ENCODE results near the gene FGFR1OP2.
"Not testable (repeated sequence)": the region's sequence is repeated elsewhere in the genome, so short reads cannot be mapped to it uniquely, and the experiment has no call there.

The FGFR1OP2 gene

DNA sequence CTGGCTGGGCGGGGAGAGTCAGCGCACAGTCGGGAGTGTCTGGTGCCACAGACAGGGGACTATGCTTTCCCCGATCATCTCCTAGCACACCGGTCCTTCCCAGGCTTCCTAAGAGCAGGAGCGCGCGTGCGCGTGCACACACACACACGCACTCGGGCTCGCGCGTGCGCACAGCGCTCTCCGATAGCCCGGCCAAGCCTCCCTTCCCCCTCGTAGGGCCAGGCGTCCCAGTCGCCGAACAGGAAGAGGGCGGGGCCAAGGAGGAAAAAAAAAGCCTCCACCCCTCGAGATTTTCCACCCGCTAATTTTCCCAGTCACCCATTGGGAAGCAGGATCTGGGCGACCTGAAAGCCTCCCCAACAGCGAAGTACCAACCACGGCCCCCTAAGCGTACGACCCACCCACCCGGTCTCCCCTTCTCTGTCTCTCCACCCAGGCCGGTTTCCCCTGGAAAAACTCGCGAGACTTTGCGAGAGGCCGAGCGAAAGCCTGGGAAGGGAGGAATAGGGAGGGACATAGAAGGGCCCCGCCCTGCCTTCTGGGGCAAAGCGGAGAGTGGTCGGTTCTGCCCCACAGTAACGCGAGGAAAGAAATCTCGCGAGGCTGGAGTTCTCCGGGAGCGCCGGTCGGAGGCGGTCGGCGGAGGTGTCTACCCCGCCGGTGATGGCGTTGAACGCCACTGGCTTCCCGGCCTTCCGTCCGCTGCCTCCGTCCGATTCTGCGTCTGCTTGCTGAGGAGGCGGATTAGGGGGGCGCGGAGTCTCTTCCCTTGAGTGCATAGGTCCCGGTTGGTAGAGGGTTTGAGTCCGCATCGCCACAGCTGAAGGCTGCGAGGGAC, at the start of gene FGFR1OP2, which contains the start of gene INTS13:
Gene FGFR1OP2 (plus strand): TSS at position 608 of the 838 bp plus-strand sequence. CDS start 15,689 bp downstream, outside the sequence.
Gene INTS13 (minus strand): TSS at position 119 of the 838 bp plus-strand sequence. CDS start 1,178 bp downstream, outside the sequence.
- no peaks in the 10 kb centered on the region for H3K27me3 ChIP-seq (ENCODE audit: control insufficient read depth, insufficient read depth, low read length)
- H3K9me3 ChIP-seq (ENCODE audit: control insufficient read depth, insufficient read depth, low read length): no peaks in the 10 kb centered on the region
- H3K36me3 ChIP-seq (ENCODE audit: control insufficient read depth, insufficient read depth, low read length): no peaks in the 10 kb centered on the region
- peak within 1 kb of the TSS; percentile 95 for H3K4me3 ChIP-seq (ENCODE audit: low read depth, low read length)
- peak within 1 kb of the TSS; percentile 70 for H3K9ac ChIP-seq (ENCODE audit: low read depth, low read length)
- peaks cover 6% of the 10 kb centered on the region for H3K4me1 ChIP-seq (ENCODE audit: control insufficient read depth, insufficient read depth, low read length)

- Histone ChIP-seq H3K27me3 (ENCODE audit: control insufficient read depth, insufficient read depth, low read length) (no peaks in the 10 kb centered on the region), H3K4me1 (ENCODE audit: control insufficient read depth, insufficient read depth, low read length) (no peaks in the 10 kb centered on the region), H3K4me3 (ENCODE audit: low read depth, low read length) (no peak overlapping the region), H3K9ac (ENCODE audit: low read depth, low read length) (no peak overlapping the region), H3K36me3 (ENCODE audit: control insufficient read depth, insufficient read depth, low read length) (no peaks in the 10 kb centered on the region), H3K9me3 (ENCODE audit: control insufficient read depth, insufficient read depth, low read length) (no peaks in the 10 kb centered on the region)
Measured at GRCh38 chr12:26890784-26891183, 47.5 kb upstream of the FGFR1OP2 start.

DNA sequence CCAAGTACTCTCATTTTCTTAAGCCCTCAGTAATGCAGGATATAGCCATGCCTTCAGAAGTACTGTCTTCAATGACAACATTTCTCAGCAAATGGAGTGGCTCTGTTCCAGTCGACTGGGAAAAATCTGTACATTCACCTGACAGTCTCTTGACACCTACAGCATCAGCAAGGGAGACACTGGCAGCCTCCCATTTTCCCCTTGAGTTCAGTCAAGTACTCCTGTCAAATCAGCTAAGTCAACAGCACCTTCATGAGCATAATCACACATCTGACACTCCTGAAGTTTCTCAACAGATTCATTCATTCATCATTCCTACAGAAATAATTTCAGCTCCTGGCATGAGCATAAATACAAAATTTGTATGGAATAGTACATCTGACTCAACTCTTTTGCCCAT, 46.6 kb upstream of the FGFR1OP2 start:
- no peaks in the 10 kb centered on the region for H3K27me3 ChIP-seq (ENCODE audit: control insufficient read depth, insufficient read depth, low read length)
- H3K4me1 ChIP-seq (ENCODE audit: control insufficient read depth, insufficient read depth, low read length): no peaks in the 10 kb centered on the region
- H3K9ac ChIP-seq (ENCODE audit: low read depth, low read length): no peak overlapping the region
- no peaks in the 10 kb centered on the region for H3K36me3 ChIP-seq (ENCODE audit: control insufficient read depth, insufficient read depth, low read length)
- H3K9me3 ChIP-seq (ENCODE audit: control insufficient read depth, insufficient read depth, low read length): no peaks in the 10 kb centered on the region
- H3K4me3 ChIP-seq (ENCODE audit: low read depth, low read length): no peak overlapping the region

GRCh38 chr12:26895672-26896071, 42.6 kb upstream of the FGFR1OP2 start:
- Histone ChIP-seq H3K4me1 (ENCODE audit: control insufficient read depth, insufficient read depth, low read length) (no peaks in the 10 kb centered on the region), H3K4me3 (ENCODE audit: low read depth, low read length) (no peak overlapping the region), H3K9ac (ENCODE audit: low read depth, low read length) (no peak overlapping the region), H3K9me3 (ENCODE audit: control insufficient read depth, insufficient read depth, low read length) (no peaks in the 10 kb centered on the region), H3K27me3 (ENCODE audit: control insufficient read depth, insufficient read depth, low read length) (no peaks in the 10 kb centered on the region), H3K36me3 (ENCODE audit: control insufficient read depth, insufficient read depth, low read length) (no peaks in the 10 kb centered on the region)

DNA sequence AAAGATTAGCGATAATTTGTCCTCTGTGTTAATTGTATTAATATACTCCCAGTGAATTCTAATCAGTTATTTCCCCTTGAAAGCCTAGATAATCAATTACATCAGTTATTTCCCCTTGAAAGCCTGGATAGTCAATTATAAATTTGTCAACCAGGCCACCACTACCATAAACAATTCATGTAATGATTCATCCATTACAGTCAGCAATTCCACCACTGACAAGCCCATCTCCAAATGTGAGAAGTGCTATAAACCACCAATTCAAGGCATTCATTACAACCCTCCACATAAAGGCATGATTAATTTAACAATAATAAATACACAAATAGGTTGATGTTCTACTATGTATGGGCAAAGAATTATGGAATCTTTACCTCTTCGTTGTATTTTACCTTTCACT, 41.4 kb upstream of the FGFR1OP2 start:
- no peaks in the 10 kb centered on the region for H3K36me3 ChIP-seq (ENCODE audit: control insufficient read depth, insufficient read depth, low read length)

GRCh38 chr12:26903396-26903795, 34.9 kb upstream of the FGFR1OP2 start:
- not testable (repeated sequence) for H3K9me3 ChIP-seq (ENCODE audit: control insufficient read depth, insufficient read depth, low read length); H3K36me3 ChIP-seq (ENCODE audit: control insufficient read depth, insufficient read depth, low read length); H3K9ac ChIP-seq (ENCODE audit: low read depth, low read length); H3K27me3 ChIP-seq (ENCODE audit: control insufficient read depth, insufficient read depth, low read length); H3K4me1 ChIP-seq (ENCODE audit: control insufficient read depth, insufficient read depth, low read length); H3K4me3 ChIP-seq (ENCODE audit: low read depth, low read length)

More for the DNA sequence above, 41.4 kb upstream of the FGFR1OP2 start:
- no peaks in the 10 kb centered on the region for H3K9me3 ChIP-seq (ENCODE audit: control insufficient read depth, insufficient read depth, low read length)
- H3K27me3 ChIP-seq (ENCODE audit: control insufficient read depth, insufficient read depth, low read length): no peaks in the 10 kb centered on the region
- no peak overlapping the region for H3K9ac ChIP-seq (ENCODE audit: low read depth, low read length)
- H3K4me3 ChIP-seq (ENCODE audit: low read depth, low read length): no peak overlapping the region
- H3K4me1 ChIP-seq (ENCODE audit: control insufficient read depth, insufficient read depth, low read length): no peaks in the 10 kb centered on the region

DNA sequence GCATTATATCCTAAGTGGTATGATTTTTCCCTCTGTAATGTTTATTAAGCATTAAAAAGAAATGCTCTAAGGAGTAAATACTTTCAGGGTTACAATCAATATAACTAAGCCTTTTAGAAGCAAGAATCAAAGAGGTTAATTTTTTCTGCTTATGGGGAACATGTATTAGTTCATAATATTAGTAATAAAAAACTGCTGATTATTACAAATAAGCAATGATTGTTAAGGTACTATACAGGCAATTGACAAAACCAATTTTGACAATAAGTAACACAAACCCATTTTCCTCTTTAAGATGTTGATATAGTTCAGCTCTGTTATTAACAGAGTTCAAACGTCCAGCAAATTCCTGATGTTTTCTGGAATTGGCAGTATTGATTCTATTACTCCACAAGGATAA, 32.2 kb upstream of the FGFR1OP2 start:
- Histone ChIP-seq H3K9me3 (ENCODE audit: control insufficient read depth, insufficient read depth, low read length) (no peaks in the 10 kb centered on the region), H3K27me3 (ENCODE audit: control insufficient read depth, insufficient read depth, low read length) (no peaks in the 10 kb centered on the region), H3K9ac (ENCODE audit: low read depth, low read length) (no peak overlapping the region), H3K4me1 (ENCODE audit: control insufficient read depth, insufficient read depth, low read length) (no peaks in the 10 kb centered on the region), H3K4me3 (ENCODE audit: low read depth, low read length) (no peak overlapping the region), H3K36me3 (ENCODE audit: control insufficient read depth, insufficient read depth, low read length) (peaks cover 3% of the 10 kb centered on the region)

GRCh38 chr12:26906704-26907103, 31.6 kb upstream of the FGFR1OP2 start:
- Histone ChIP-seq H3K4me3 (ENCODE audit: low read depth, low read length) (no peak overlapping the region), H3K9ac (ENCODE audit: low read depth, low read length) (no peak overlapping the region), H3K9me3 (ENCODE audit: control insufficient read depth, insufficient read depth, low read length) (no peaks in the 10 kb centered on the region), H3K4me1 (ENCODE audit: control insufficient read depth, insufficient read depth, low read length) (no peaks in the 10 kb centered on the region), H3K27me3 (ENCODE audit: control insufficient read depth, insufficient read depth, low read length) (no peaks in the 10 kb centered on the region), H3K36me3 (ENCODE audit: control insufficient read depth, insufficient read depth, low read length) (peaks cover 3% of the 10 kb centered on the region)

DNA sequence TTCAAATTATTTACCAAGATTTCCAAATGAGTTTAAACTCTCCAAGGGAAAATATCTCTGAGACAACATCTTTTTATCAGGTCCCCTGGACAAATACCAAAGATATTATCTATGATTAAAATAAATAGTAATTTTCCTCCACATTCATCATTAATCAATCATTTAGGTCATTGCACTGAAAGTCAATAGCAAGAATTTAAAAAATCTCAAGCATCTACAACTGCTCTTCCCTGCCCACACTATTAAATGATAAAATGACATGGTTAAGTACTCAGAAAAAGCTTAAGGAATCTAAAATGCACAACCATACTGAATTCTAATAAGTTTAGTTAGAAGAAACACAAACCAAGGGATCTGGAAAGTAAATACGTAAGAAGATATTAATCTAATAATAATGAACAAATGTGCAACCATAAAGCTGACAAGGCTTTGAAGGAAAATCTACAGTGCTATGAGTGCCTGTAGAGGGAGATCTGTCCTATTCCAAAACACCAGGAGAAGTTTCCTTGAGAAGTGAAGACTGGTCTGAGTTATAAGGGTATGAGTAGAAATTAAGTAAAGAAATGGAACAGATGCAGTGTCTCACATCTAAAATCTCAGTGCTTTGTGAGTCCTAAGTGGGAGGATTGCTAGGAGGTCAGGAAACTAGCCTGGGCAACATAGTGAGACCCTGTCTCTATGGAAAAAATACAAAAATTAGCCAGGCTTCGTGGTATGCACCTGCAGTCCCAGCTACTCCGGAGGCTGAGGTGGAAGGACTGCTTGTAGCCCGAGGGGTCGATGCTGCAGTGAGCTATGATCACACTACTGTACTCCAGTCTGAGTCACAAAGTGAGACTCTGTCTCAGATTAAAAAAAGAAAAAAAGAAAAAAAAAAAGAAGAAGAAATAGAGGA, 19.7 kb upstream of the FGFR1OP2 start:
- Histone ChIP-seq H3K9me3 (ENCODE audit: control insufficient read depth, insufficient read depth, low read length) (no peaks in the 10 kb centered on the region), H3K27me3 (ENCODE audit: control insufficient read depth, insufficient read depth, low read length) (no peaks in the 10 kb centered on the region), H3K36me3 (ENCODE audit: control insufficient read depth, insufficient read depth, low read length) (no peaks in the 10 kb centered on the region), H3K9ac (ENCODE audit: low read depth, low read length) (no peak overlapping the region), H3K4me1 (ENCODE audit: control insufficient read depth, insufficient read depth, low read length) (no peaks in the 10 kb centered on the region), H3K4me3 (ENCODE audit: low read depth, low read length) (no peak overlapping the region)

DNA sequence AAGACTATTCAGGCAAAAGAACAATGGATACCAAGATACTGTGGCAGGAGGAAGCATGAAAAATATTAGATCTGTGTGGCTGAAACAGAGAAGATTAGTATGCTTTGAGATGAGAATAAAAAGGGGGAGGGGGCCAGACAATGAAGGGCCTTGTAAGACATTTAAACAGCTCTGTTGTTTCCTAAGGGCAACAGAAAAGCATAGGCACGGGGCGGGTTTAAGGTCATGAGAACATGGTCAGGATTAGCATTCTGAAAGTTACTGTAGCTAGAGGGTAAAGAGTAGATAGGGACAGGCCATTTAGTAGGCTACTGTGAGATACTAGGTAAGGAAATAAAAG, 19.1 kb upstream of the FGFR1OP2 start:
- Histone ChIP-seq H3K9me3 (ENCODE audit: control insufficient read depth, insufficient read depth, low read length) (no peaks in the 10 kb centered on the region), H3K9ac (ENCODE audit: low read depth, low read length) (no peak overlapping the region), H3K4me3 (ENCODE audit: low read depth, low read length) (no peak overlapping the region), H3K36me3 (ENCODE audit: control insufficient read depth, insufficient read depth, low read length) (no peaks in the 10 kb centered on the region), H3K4me1 (ENCODE audit: control insufficient read depth, insufficient read depth, low read length) (no peaks in the 10 kb centered on the region), H3K27me3 (ENCODE audit: control insufficient read depth, insufficient read depth, low read length) (no peaks in the 10 kb centered on the region)

GRCh38 chr12:26921886-26922285, 16.4 kb upstream of the FGFR1OP2 start:
- H3K36me3 ChIP-seq (ENCODE audit: control insufficient read depth, insufficient read depth, low read length): peaks cover 5% of the 10 kb centered on the region
- no peak overlapping the region for H3K4me3 ChIP-seq (ENCODE audit: low read depth, low read length)
- H3K9ac ChIP-seq (ENCODE audit: low read depth, low read length): no peak overlapping the region
- H3K9me3 ChIP-seq (ENCODE audit: control insufficient read depth, insufficient read depth, low read length): no peaks in the 10 kb centered on the region
- H3K27me3 ChIP-seq (ENCODE audit: control insufficient read depth, insufficient read depth, low read length): no peaks in the 10 kb centered on the region
- no peaks in the 10 kb centered on the region for H3K4me1 ChIP-seq (ENCODE audit: control insufficient read depth, insufficient read depth, low read length)
